Transverse colon (tissue), 4 donors: ENCODE measurements around the gene VPS26B.

ENCODE experiments used
- CTCF ChIP-seq, 5 experiments: fragments of 200-600 bp in 3 of 5; fragments of 450-650 bp in 2 of 5; sonication (generic) in 3 of 5; IDR thresholded peaks; 1 replicate in 2 of 5; 2 replicates in 3 of 5; pipeline ENCODE4 v1.5.1; 2016 to 2017; ENCODE audit warnings: antibody characterized with exemption in 5 of 5, inconsistent platforms in 3 of 5, mild to moderate bottlenecking in 2 of 5, moderate library complexity in 1 of 5
- POLR2A ChIP-seq: fragments of 450-650 bp; IDR thresholded peaks from one replicate; pipeline ENCODE4 v1.6.1; 2016; ENCODE audit warnings: antibody characterized with exemption, mild to moderate bottlenecking, moderate library complexity
- POLR2AphosphoS5 ChIP-seq, 3 donors: sonication (generic); formaldehyde crosslinking; IDR thresholded peaks; one replicate each; pipeline ENCODE4 v1.6.1; 2016; ENCODE audit warnings: antibody characterized with exemption in 3 of 3

- TF ChIP-seq CTCF (IDR thresholded peaks at IDR 0.05) (no peak), POLR2A (no peak), POLR2AphosphoS5 (IDR thresholded peaks at IDR 0.05) (no peak)
These were observed 17.9 kb downstream of the VPS26B start for GRCh38 chr11:134242376-134242775.
